Liver (tissue), 9 donors: ENCODE data around the gene ACTN1. TPM values are rescaled to one million over a fixed set of nuclear protein-coding genes. Genes with fewer than 3 reads are reported as not detected.

Experiments used
- DNase-seq: peaks from one replicate; pipeline ENCODE4 v3.0.0-alpha.2; 2017; ENCODE audit warnings: low spot score
- H3K27ac ChIP-seq, 2 donors: one replicate each; pipeline ENCODE4 v1.7.0; 2013; ENCODE audit warnings: inconsistent platforms in 2 of 2, low read length in 2 of 2, control low read depth in 1 of 2, low read depth in 1 of 2, mild to moderate bottlenecking in 1 of 2
- H3K27me3 ChIP-seq, 4 donors: one replicate each; pipeline versions ENCODE4 v1.6.1 to v1.7.0; 2013; ENCODE audit warnings: low read length in 3 of 4, inconsistent platforms in 1 of 4, mild to moderate bottlenecking in 1 of 4, moderate library complexity in 1 of 4; ENCODE audit not compliant: control insufficient read depth in 4 of 4, insufficient read depth in 4 of 4
- H3K36me3 ChIP-seq, 4 donors: one replicate each; pipeline versions ENCODE4 v1.6.1 to v1.7.0; 2013; ENCODE audit warnings: low read length in 3 of 4, mild to moderate bottlenecking in 3 of 4, low read depth in 1 of 4, moderate library complexity in 1 of 4; ENCODE audit not compliant: control insufficient read depth in 4 of 4, insufficient read depth in 3 of 4
- H3K4me1 ChIP-seq, 4 donors: one replicate each; pipeline versions ENCODE4 v1.6.1 to v1.7.0; 2013; ENCODE audit warnings: low read length in 3 of 4, mild to moderate bottlenecking in 3 of 4, moderate library complexity in 1 of 4; ENCODE audit not compliant: control insufficient read depth in 4 of 4, insufficient read depth in 4 of 4
- H3K4me3 ChIP-seq, 3 donors: one replicate each; pipeline versions ENCODE4 v1.6.1 to v1.7.0; 2013; ENCODE audit warnings: low read length in 3 of 3, control low read depth in 1 of 3, low read depth in 1 of 3, mild to moderate bottlenecking in 1 of 3
- H3K9ac ChIP-seq, 2 donors: one replicate each; pipeline ENCODE4 v1.7.0; 2013; ENCODE audit warnings: low read length in 2 of 2, mild to moderate bottlenecking in 2 of 2, moderate library complexity in 2 of 2, control low read depth in 1 of 2, low read depth in 1 of 2
- H3K9me3 ChIP-seq, 4 donors: one replicate each; pipeline versions ENCODE4 v1.6.1 to v1.7.0; 2013; ENCODE audit warnings: low read length in 3 of 4; ENCODE audit not compliant: control insufficient read depth in 4 of 4
- EGR1 ChIP-seq, 2 donors: IDR thresholded peaks; 2 replicates each; pipeline ENCODE4 v1.6.1; 2016 to 2018; ENCODE audit warnings: antibody characterized with exemption in 2 of 2, low read depth in 2 of 2
- FOXA1 ChIP-seq: IDR thresholded peaks from 2 replicates; pipeline ENCODE4 v1.6.1; 2016; ENCODE audit warnings: antibody characterized with exemption
- FOXA2 ChIP-seq: IDR thresholded peaks from 2 replicates; pipeline ENCODE4 v1.6.1; 2016; ENCODE audit warnings: antibody characterized with exemption
- GABPA ChIP-seq, 2 donors: IDR thresholded peaks in 1 of 2; conservative IDR thresholded peaks in 1 of 2; 2 replicates each; pipeline ENCODE4 v1.6.1; 2016; ENCODE audit warnings: antibody characterized with exemption in 2 of 2, mild to moderate bottlenecking in 1 of 2, moderate library complexity in 1 of 2
- HNF4A ChIP-seq, 2 donors: conservative IDR thresholded peaks; 2 replicates each; pipeline ENCODE4 v1.6.1; 2016; ENCODE audit warnings: antibody characterized with exemption in 2 of 2, mild to moderate bottlenecking in 2 of 2
- JUND ChIP-seq, 2 donors: IDR thresholded peaks; 2 replicates each; pipeline ENCODE4 v1.6.1; 2016; ENCODE audit warnings: antibody characterized with exemption in 2 of 2
- NR2F2 ChIP-seq: IDR thresholded peaks from 2 replicates; pipeline ENCODE4 v1.6.1; 2016; ENCODE audit warnings: antibody characterized with exemption
- RAD21 ChIP-seq, 2 donors: IDR thresholded peaks; 2 replicates each; pipeline ENCODE4 v1.6.1; 2016; ENCODE audit warnings: antibody characterized with exemption in 2 of 2, mild to moderate bottlenecking in 2 of 2
- RXRA ChIP-seq, 2 donors: IDR thresholded peaks; 2 replicates each; pipeline ENCODE4 v1.6.1; 2017 to 2018; ENCODE audit warnings: antibody characterized with exemption in 2 of 2, mild to moderate bottlenecking in 1 of 2
- SP1 ChIP-seq: IDR thresholded peaks from 2 replicates; pipeline ENCODE4 v1.6.1; 2018; ENCODE audit warnings: antibody characterized with exemption, mild to moderate bottlenecking
- TAF1 ChIP-seq: conservative IDR thresholded peaks from 2 replicates; pipeline ENCODE4 v1.6.1; 2016; ENCODE audit warnings: antibody characterized with exemption, mild to moderate bottlenecking
- YY1 ChIP-seq: IDR thresholded peaks from 2 replicates; pipeline ENCODE4 v1.6.1; 2016; ENCODE audit warnings: antibody characterized with exemption, mild to moderate bottlenecking
- WGBS: extraction: QIAGEN DNeasy Blood & Tissue Kit; methylation state at CpG from one replicate; pipeline ENCODE4 v1.1.7; 2013; 5-methylcytosine and 5-hydroxymethylcytosine counted together
- polyA plus RNA-seq, 2 donors: library from polyadenylated mRNA; stranded (reverse) in 1 of 2; unstranded in 1 of 2; fragments of 200-250 nt in 1 of 2; fragments of >200 nt in 1 of 2; fragmentation: Nextera tagmentation in 1 of 2; extraction: Ambion mirVana in 1 of 2; gene quantifications; one replicate each; pipeline versions ENCODE4 v1.2.1 to v1.2.3, GENCODE V29; 2013 to 2015
- total RNA-seq, 2 donors: library from RNA; depleted of rRNA; stranded (reverse); fragments of >200 nt; gene quantifications; one replicate each; pipeline ENCODE4 v1.2.3, GENCODE V29; 2014
- TF ChIP-seq, protein P1 (sequence below): IDR thresholded peaks from 2 replicates; pipeline ENCODE4 v1.6.1; 2016; ENCODE audit warnings: antibody characterized with exemption
- TF ChIP-seq, protein P2 (sequence below): fragments of 150-350 bp; IDR thresholded peaks from 2 replicates; pipeline ENCODE4 v1.5.1; 2017; ENCODE audit warnings: improper control_type of control experiment, low read depth, low read length; ENCODE audit not compliant: missing input control
- TF ChIP-seq, protein P3 (sequence below): IDR thresholded peaks from 2 replicates; pipeline ENCODE4 v1.6.1; 2016; ENCODE audit warnings: antibody characterized with exemption, mild to moderate bottlenecking
- TF ChIP-seq, protein P4 (sequence below): IDR thresholded peaks from 2 replicates; pipeline ENCODE4 v1.6.1; 2016; ENCODE audit warnings: antibody characterized with exemption
- donor health status: healthy.
- donor health status: healthy.
- donor health status: healthy.
- donor health status: healthy.
- donor health status: healthy.

ACTN1 gene
- total and polyA plus RNA-seq, 4 donors, result 36.2 to 100 (median 63.1) TPM

DNA sequence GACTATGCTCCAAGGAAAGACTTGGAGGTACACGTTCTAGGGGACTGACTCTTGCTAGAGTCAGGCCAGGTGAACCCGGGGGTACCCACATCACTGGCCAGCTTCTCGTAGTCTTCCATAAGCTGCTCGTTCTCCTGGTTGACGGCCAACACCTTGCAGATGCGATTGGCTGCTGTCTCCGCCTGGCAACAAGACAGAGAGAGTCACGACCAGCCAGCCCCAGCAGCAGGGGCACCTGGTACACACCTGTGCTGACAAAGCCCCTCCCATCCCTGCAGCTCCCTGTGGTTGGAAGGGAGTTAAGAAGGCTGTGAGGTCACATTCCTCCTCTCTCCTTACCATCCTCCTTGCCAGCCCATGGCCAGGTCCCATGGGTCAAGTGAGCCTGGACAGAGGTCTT is 85.5 kb downstream of the ACTN1 start:
- no peak overlapping the region for H3K27ac ChIP-seq
- no peak overlapping the region for H3K4me3 ChIP-seq
- H3K9me3 ChIP-seq, result no peaks in the 10 kb centered on the region
- H3K36me3 ChIP-seq, result peaks cover 10 to 85% (median 56%) of the 10 kb centered on the region in 4 donors
- WGBS, result 93% methylated on average over 8 of the region's 8 CpGs
- no peak overlapping the region for H3K9ac ChIP-seq
- H3K27me3 ChIP-seq, result no peaks in the 10 kb centered on the region
- TF ChIP-seq HNF4A (conservative IDR thresholded peaks at IDR 0.05) (no peak), JUND (IDR thresholded peaks at IDR 0.05) (no peak), NR2F2 (no peak), EGR1 (IDR thresholded peaks at IDR 0.05; ENCODE audit: low read depth in 2 of 2) (no peak), RAD21 (IDR thresholded peaks at IDR 0.05) (no peak), RXRA (IDR thresholded peaks at IDR 0.05) (no peak), FOXA2 (no peak), SP1 (no peak), TAF1 (no peak), YY1 (no peak), GABPA (IDR thresholded peaks at IDR 0.05 in 1 of 2, conservative IDR thresholded peaks at IDR 0.05 in 1 of 2) (no peak)
- TF ChIP-seq, protein P1, sequence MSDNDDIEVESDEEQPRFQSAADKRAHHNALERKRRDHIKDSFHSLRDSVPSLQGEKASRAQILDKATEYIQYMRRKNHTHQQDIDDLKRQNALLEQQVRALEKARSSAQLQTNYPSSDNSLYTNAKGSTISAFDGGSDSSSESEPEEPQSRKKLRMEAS, result no peak
- TF ChIP-seq, protein P2, sequence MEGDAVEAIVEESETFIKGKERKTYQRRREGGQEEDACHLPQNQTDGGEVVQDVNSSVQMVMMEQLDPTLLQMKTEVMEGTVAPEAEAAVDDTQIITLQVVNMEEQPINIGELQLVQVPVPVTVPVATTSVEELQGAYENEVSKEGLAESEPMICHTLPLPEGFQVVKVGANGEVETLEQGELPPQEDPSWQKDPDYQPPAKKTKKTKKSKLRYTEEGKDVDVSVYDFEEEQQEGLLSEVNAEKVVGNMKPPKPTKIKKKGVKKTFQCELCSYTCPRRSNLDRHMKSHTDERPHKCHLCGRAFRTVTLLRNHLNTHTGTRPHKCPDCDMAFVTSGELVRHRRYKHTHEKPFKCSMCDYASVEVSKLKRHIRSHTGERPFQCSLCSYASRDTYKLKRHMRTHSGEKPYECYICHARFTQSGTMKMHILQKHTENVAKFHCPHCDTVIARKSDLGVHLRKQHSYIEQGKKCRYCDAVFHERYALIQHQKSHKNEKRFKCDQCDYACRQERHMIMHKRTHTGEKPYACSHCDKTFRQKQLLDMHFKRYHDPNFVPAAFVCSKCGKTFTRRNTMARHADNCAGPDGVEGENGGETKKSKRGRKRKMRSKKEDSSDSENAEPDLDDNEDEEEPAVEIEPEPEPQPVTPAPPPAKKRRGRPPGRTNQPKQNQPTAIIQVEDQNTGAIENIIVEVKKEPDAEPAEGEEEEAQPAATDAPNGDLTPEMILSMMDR, result no peak
- TF ChIP-seq, protein P3, sequence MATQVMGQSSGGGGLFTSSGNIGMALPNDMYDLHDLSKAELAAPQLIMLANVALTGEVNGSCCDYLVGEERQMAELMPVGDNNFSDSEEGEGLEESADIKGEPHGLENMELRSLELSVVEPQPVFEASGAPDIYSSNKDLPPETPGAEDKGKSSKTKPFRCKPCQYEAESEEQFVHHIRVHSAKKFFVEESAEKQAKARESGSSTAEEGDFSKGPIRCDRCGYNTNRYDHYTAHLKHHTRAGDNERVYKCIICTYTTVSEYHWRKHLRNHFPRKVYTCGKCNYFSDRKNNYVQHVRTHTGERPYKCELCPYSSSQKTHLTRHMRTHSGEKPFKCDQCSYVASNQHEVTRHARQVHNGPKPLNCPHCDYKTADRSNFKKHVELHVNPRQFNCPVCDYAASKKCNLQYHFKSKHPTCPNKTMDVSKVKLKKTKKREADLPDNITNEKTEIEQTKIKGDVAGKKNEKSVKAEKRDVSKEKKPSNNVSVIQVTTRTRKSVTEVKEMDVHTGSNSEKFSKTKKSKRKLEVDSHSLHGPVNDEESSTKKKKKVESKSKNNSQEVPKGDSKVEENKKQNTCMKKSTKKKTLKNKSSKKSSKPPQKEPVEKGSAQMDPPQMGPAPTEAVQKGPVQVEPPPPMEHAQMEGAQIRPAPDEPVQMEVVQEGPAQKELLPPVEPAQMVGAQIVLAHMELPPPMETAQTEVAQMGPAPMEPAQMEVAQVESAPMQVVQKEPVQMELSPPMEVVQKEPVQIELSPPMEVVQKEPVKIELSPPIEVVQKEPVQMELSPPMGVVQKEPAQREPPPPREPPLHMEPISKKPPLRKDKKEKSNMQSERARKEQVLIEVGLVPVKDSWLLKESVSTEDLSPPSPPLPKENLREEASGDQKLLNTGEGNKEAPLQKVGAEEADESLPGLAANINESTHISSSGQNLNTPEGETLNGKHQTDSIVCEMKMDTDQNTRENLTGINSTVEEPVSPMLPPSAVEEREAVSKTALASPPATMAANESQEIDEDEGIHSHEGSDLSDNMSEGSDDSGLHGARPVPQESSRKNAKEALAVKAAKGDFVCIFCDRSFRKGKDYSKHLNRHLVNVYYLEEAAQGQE, result no peak
- TF ChIP-seq, protein P4, sequence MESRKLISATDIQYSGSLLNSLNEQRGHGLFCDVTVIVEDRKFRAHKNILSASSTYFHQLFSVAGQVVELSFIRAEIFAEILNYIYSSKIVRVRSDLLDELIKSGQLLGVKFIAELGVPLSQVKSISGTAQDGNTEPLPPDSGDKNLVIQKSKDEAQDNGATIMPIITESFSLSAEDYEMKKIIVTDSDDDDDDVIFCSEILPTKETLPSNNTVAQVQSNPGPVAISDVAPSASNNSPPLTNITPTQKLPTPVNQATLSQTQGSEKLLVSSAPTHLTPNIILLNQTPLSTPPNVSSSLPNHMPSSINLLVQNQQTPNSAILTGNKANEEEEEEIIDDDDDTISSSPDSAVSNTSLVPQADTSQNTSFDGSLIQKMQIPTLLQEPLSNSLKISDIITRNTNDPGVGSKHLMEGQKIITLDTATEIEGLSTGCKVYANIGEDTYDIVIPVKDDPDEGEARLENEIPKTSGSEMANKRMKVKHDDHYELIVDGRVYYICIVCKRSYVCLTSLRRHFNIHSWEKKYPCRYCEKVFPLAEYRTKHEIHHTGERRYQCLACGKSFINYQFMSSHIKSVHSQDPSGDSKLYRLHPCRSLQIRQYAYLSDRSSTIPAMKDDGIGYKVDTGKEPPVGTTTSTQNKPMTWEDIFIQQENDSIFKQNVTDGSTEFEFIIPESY, result no peak
- H3K4me1 ChIP-seq, result peaks cover 0 to 7% (median 0%) of the 10 kb centered on the region in 4 donors
- DNase-seq, result no peak

DNA sequence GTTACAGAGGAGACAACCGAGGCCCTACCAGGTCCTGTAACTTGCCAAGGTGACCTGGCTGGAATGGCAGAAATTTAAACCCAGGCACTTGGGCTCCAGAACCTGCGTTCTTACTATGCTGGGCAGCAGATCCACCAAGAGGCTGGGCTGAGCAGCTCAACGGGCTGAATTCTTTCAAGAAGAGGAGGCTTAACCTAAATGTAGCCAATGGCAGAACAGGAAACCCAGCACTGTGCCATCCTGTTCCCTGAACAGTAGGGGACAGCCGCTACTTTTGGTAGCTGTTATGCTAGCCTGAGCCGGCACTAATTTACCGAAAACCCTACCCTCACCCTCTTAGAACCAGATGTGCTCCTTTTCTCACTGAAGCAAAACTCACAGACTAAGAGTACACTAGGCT is 86.1 kb downstream of the ACTN1 start:
- no peak for DNase-seq
- no peak overlapping the region for H3K9ac ChIP-seq
- no peaks in the 10 kb centered on the region for H3K27me3 ChIP-seq
- H3K27ac ChIP-seq, result no peak overlapping the region
- 85% methylated on average over 6 of the region's 6 CpGs for WGBS
- H3K4me1 ChIP-seq, result peaks cover 0 to 14% (median 0%) of the 10 kb centered on the region in 4 donors
- no peaks in the 10 kb centered on the region for H3K9me3 ChIP-seq
- peaks cover 10 to 84% (median 57%) of the 10 kb centered on the region in 4 donors for H3K36me3 ChIP-seq
- H3K4me3 ChIP-seq, result no peak overlapping the region
- TF ChIP-seq GABPA (IDR thresholded peaks at IDR 0.05 in 1 of 2, conservative IDR thresholded peaks at IDR 0.05 in 1 of 2) (no peak), EGR1 (IDR thresholded peaks at IDR 0.05; ENCODE audit: low read depth in 2 of 2) (no peak), FOXA1 (no peak), NR2F2 (no peak), TAF1 (no peak), FOXA2 (no peak)
- TF ChIP-seq, protein P1, result no peak
- TF ChIP-seq, protein P3, result no peak
- TF ChIP-seq, protein P2, result no peak
